ENCODE measurements around the gene ANGEL1. TPM values are rescaled to one million over a fixed set of nuclear protein-coding genes. Genes with fewer than 3 reads are reported as not detected.

ANGEL1 gene
- total RNA-seq, 1 donor from 2014 or later, result 9.6 TPM

- H3K27ac Mint-ChIP-seq (ENCODE audit: unreplicated experiment), result no peak overlapping the region
- DNase-seq (ENCODE audit: low spot score), result no peak
- H3K36me3 Mint-ChIP-seq (ENCODE audit: low read depth), result peaks cover 7% of the 10 kb centered on the region
- no peak for TF ChIP-seq CTCF (IDR thresholded peaks at IDR 0.05)
- no peaks in the 10 kb centered on the region for H3K9me3 Mint-ChIP-seq (ENCODE audit: low read depth)
- H3K4me3 Mint-ChIP-seq (ENCODE audit: unreplicated experiment), result peak overlapping the region; percentile 92
- H3K4me1 Mint-ChIP-seq (ENCODE audit: low read depth), result peaks cover 20% of the 10 kb centered on the region
- no peaks in the 10 kb centered on the region for H3K27me3 Mint-ChIP-seq (ENCODE audit: low read depth)
Measured at GRCh38 chr14:76810525-76810924, 2.2 kb downstream of the ANGEL1 start.

GRCh38 chr14:76808990-76809389 is 3.7 kb downstream of the ANGEL1 start:
- DNase-seq (ENCODE audit: low spot score), result no peak
- Mint-ChIP-seq H3K36me3 (ENCODE audit: low read depth) (peaks cover 7% of the 10 kb centered on the region), H3K4me1 (ENCODE audit: low read depth) (peaks cover 20% of the 10 kb centered on the region), H3K4me3 (ENCODE audit: unreplicated experiment) (no peak overlapping the region), H3K27me3 (ENCODE audit: low read depth) (no peaks in the 10 kb centered on the region), H3K9me3 (ENCODE audit: low read depth) (no peaks in the 10 kb centered on the region), H3K27ac (ENCODE audit: unreplicated experiment) (no peak overlapping the region)
- no peak for TF ChIP-seq CTCF (IDR thresholded peaks at IDR 0.05)

- H3K27ac Mint-ChIP-seq (ENCODE audit: unreplicated experiment), result no peak overlapping the region
- TF ChIP-seq CTCF (IDR thresholded peaks at IDR 0.05), result no peak
- H3K9me3 Mint-ChIP-seq (ENCODE audit: low read depth), result no peaks in the 10 kb centered on the region
- H3K4me3 Mint-ChIP-seq (ENCODE audit: unreplicated experiment), result no peak overlapping the region
- H3K36me3 Mint-ChIP-seq (ENCODE audit: low read depth), result peaks cover 13% of the 10 kb centered on the region
- peaks cover 18% of the 10 kb centered on the region for H3K4me1 Mint-ChIP-seq (ENCODE audit: low read depth)
- H3K27me3 Mint-ChIP-seq (ENCODE audit: low read depth), result no peaks in the 10 kb centered on the region
- no peak for DNase-seq (ENCODE audit: low spot score)
Measured at GRCh38 chr14:76808011-76808410, 4.7 kb downstream of the ANGEL1 start.

- H3K9me3 Mint-ChIP-seq (ENCODE audit: low read depth), result no peaks in the 10 kb centered on the region
- no peaks in the 10 kb centered on the region for H3K27me3 Mint-ChIP-seq (ENCODE audit: low read depth)
- H3K4me3 Mint-ChIP-seq (ENCODE audit: unreplicated experiment), result no peak overlapping the region
- no peak overlapping the region for H3K27ac Mint-ChIP-seq (ENCODE audit: unreplicated experiment)
- peaks cover 11% of the 10 kb centered on the region for H3K4me1 Mint-ChIP-seq (ENCODE audit: low read depth)
- peaks cover 20% of the 10 kb centered on the region for H3K36me3 Mint-ChIP-seq (ENCODE audit: low read depth)
- no peak for TF ChIP-seq CTCF (IDR thresholded peaks at IDR 0.05)
- DNase-seq (ENCODE audit: low spot score), result no peak
Measured at GRCh38 chr14:76806446-76806845, 6.2 kb downstream of the ANGEL1 start.

GRCh38 chr14:76793956-76794355 is 18.7 kb downstream of the ANGEL1 start:
- no peak for DNase-seq (ENCODE audit: low spot score)
- Mint-ChIP-seq H3K36me3 (ENCODE audit: low read depth) (peaks cover 27% of the 10 kb centered on the region), H3K9me3 (ENCODE audit: low read depth) (peaks cover 10% of the 10 kb centered on the region), H3K27ac (ENCODE audit: unreplicated experiment) (no peak overlapping the region), H3K27me3 (ENCODE audit: low read depth) (no peaks in the 10 kb centered on the region), H3K4me3 (ENCODE audit: unreplicated experiment) (no peak overlapping the region), H3K4me1 (ENCODE audit: low read depth) (no peaks in the 10 kb centered on the region)
- TF ChIP-seq CTCF (IDR thresholded peaks at IDR 0.05), result no peak

Data from chondrocyte (in vitro differentiated cells).